Stomach (tissue), 4 donors: ENCODE data around the gene PKD2L1.

Experiments used
- POLR2A ChIP-seq, 4 donors: fragments of 450-650 bp; IDR thresholded peaks; one replicate each; pipeline ENCODE4 v1.6.1; 2016; ENCODE audit warnings: antibody characterized with exemption in 4 of 4, control low read depth in 2 of 4, mild to moderate bottlenecking in 1 of 4, moderate library complexity in 1 of 4
- POLR2AphosphoS5 ChIP-seq, 3 donors: sonication (generic); formaldehyde crosslinking; IDR thresholded peaks; one replicate each; pipeline ENCODE4 v1.6.1; 2016; ENCODE audit warnings: antibody characterized with exemption in 3 of 3
- TF ChIP-seq, protein P1 (sequence below), 7 experiments: fragments of 450-650 bp in 4 of 7; fragments of 200-600 bp in 3 of 7; sonication (generic) in 3 of 7; IDR thresholded peaks; one replicate each; pipeline ENCODE4 v1.5.1; 2016 to 2019; ENCODE audit warnings: antibody characterized with exemption in 7 of 7, control low read depth in 2 of 7, mild to moderate bottlenecking in 1 of 7

DNA sequence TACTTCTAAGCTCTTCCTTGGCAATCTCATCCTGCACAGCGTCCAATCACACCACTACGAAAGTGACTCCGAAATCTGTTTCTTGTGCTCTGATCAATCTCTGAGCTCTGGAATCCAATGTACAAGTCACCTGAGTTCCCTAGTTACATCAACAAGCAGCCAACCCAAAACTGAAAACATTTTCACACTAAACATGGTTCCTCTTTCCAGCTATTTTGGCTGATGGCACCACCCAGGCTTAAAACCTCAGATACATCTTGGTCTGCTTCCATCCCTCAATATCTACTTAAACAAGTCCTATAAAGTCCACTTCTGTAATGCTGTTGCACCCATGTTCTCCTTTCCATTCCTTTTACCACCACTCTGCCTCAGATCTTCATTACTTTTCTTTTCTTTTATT lies 47.1 kb downstream of the PKD2L1 start:
- TF ChIP-seq, protein P1, sequence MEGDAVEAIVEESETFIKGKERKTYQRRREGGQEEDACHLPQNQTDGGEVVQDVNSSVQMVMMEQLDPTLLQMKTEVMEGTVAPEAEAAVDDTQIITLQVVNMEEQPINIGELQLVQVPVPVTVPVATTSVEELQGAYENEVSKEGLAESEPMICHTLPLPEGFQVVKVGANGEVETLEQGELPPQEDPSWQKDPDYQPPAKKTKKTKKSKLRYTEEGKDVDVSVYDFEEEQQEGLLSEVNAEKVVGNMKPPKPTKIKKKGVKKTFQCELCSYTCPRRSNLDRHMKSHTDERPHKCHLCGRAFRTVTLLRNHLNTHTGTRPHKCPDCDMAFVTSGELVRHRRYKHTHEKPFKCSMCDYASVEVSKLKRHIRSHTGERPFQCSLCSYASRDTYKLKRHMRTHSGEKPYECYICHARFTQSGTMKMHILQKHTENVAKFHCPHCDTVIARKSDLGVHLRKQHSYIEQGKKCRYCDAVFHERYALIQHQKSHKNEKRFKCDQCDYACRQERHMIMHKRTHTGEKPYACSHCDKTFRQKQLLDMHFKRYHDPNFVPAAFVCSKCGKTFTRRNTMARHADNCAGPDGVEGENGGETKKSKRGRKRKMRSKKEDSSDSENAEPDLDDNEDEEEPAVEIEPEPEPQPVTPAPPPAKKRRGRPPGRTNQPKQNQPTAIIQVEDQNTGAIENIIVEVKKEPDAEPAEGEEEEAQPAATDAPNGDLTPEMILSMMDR (IDR thresholded peaks at IDR 0.05): no peak
- TF ChIP-seq POLR2AphosphoS5 (IDR thresholded peaks at IDR 0.05): no peak
- TF ChIP-seq POLR2A (IDR thresholded peaks at IDR 0.05): no peak
